ENCODE data around the gene AREL1. TPM values are rescaled to one million over a fixed set of nuclear protein-coding genes. Genes with fewer than 3 reads are reported as not detected.

The AREL1 gene
- total RNA-seq, 1 donor from 2014 or later = 64.6 TPM

- no peak for DNase-seq (ENCODE audit: low read depth)
Measured at GRCh38 chr14:74612350-74613021, 100.4 kb downstream of the AREL1 start.

GRCh38 chr14:74611650-74612349, 101.1 kb downstream of the AREL1 start, which contains the start of gene LTBP2:
Gene LTBP2, minus strand, starts transcription at chr14:74612237. Its CDS starts 293 bp downstream, at chr14:74611944.
- DNase-seq (ENCODE audit: low read depth) = no peak

Other genes starting within 250 kb of the AREL1 start
- gene NPC2, start 219.8 kb downstream of the AREL1 start, total RNA-seq = 209 and 247 TPM in 2 replicates
- 14.9 and 15.5 TPM in 2 replicates for gene ISCA2, start 219.3 kb downstream of the AREL1 start, total RNA-seq
- gene LTBP2, start 100.8 kb downstream of the AREL1 start, total RNA-seq = 42.4 and 68.2 TPM in 2 replicates
- 35.6 and 66.0 TPM in 2 replicates for gene FCF1, start 64 bp upstream of the AREL1 start, total RNA-seq
- gene YLPM1, start 50.2 kb upstream of the AREL1 start, total RNA-seq = 12.3 and 76.1 TPM in 2 replicates
- gene PROX2, start 163.1 kb upstream of the AREL1 start, total RNA-seq = not detected in 2 replicates
- 76.4 and 126 TPM in 2 replicates for gene DLST, start 168.8 kb upstream of the AREL1 start, total RNA-seq
- 7.9 and 17.7 TPM in 2 replicates for gene RPS6KL1, start 210.2 kb upstream of the AREL1 start, total RNA-seq
- 0.35 and 0.69 TPM in 2 replicates for gene PGF, start 242.5 kb upstream of the AREL1 start, total RNA-seq